Muscle of arm (tissue), 14 donors: ENCODE data around the gene PIK3R4. TPM values are rescaled to one million over a fixed set of nuclear protein-coding genes. Genes with fewer than 3 reads are reported as not detected.
A peak's percentile ranks its signal among the peaks of the same experiment; 100 is the strongest.

ENCODE experiments used
- DNase-seq: peaks from one replicate; pipeline ENCODE4 v3.0.0-alpha.2; 2013
- long read RNA-seq, 11 donors: transcript quantifications; one replicate each; lab custom pipeline, GENCODE V29; 2026
- polyA plus RNA-seq, 12 donors: library from polyadenylated mRNA; unstranded; fragments of 120-200 nt; gene quantifications; one replicate each; pipeline ENCODE4 v1.2.1, GENCODE V29; 2013; ENCODE audit not compliant: insufficient read length in 12 of 12

Gene PIK3R4
- polyA plus RNA-seq: 10 to 100 TPM in 11 of 12 donors, not detected in 1; 24.6 to 38.1 (median 31.0) TPM
- long read RNA-seq, donor 1, full-length matches to known transcripts: 1 of 6 reads
- long read RNA-seq, donor 1, partial matches to known transcripts: 5 of 6 reads
- long read RNA-seq, donor 1, other reads (novel, unspliced or antisense): 0 of 6 reads
- long read RNA-seq, donor 2, full-length matches to known transcripts: 3 of 3 reads
- long read RNA-seq, donor 2, partial matches to known transcripts: 0 of 3 reads
- long read RNA-seq, donor 2, other reads (novel, unspliced or antisense): 0 of 3 reads
- long read RNA-seq, donor 3: 0 reads
- long read RNA-seq, donor 4: 0 reads
- long read RNA-seq, donor 5, full-length matches to known transcripts: 2 of 8 reads
- long read RNA-seq, donor 5, partial matches to known transcripts: 6 of 8 reads
- long read RNA-seq, donor 5, other reads (novel, unspliced or antisense): 0 of 8 reads
- long read RNA-seq, donor 6, full-length matches to known transcripts: 1 of 1 reads
- long read RNA-seq, donor 6, partial matches to known transcripts: 0 of 1 reads
- long read RNA-seq, donor 6, other reads (novel, unspliced or antisense): 0 of 1 reads
- long read RNA-seq, donor 7: 0 reads
- long read RNA-seq, donor 8, full-length matches to known transcripts: 2 of 55 reads
- long read RNA-seq, donor 8, partial matches to known transcripts: 53 of 55 reads
- long read RNA-seq, donor 8, other reads (novel, unspliced or antisense): 0 of 55 reads
- long read RNA-seq, donor 9: 0 reads
- long read RNA-seq, donor 10: 0 reads
- long read RNA-seq, donor 11, partial matches to known transcripts: 0 of 1 reads
- long read RNA-seq, donor 11, other reads (novel, unspliced or antisense): 0 of 1 reads

GRCh38 chr3:130746246-130747039 is at the start of gene PIK3R4:
TSS of gene PIK3R4 (minus strand) at chr3:130746829. CDS start at chr3:130745218, 1,611 bp downstream.
- DNase-seq: peak; percentile 99

GRCh38 chr3:130795396-130795795 is 48.8 kb upstream of the PIK3R4 start:
- no peak for DNase-seq

- no peak for DNase-seq
These were observed 45.6 kb upstream of the PIK3R4 start for GRCh38 chr3:130792246-130792645.

GRCh38 chr3:130789782-130790322 is 43.2 kb upstream of the PIK3R4 start:
- no peak for DNase-seq

- no peak for DNase-seq
These were observed 40.9 kb upstream of the PIK3R4 start for GRCh38 chr3:130787422-130788068.

GRCh38 chr3:130786306-130786705 is 39.7 kb upstream of the PIK3R4 start:
- no peak for DNase-seq

- DNase-seq: no peak
These were observed 37.0 kb upstream of the PIK3R4 start for GRCh38 chr3:130783629-130784028.

GRCh38 chr3:130779486-130779885 is 32.9 kb upstream of the PIK3R4 start:
- DNase-seq: no peak

- DNase-seq: no peak
These were observed 32.4 kb upstream of the PIK3R4 start for GRCh38 chr3:130779031-130779430.

GRCh38 chr3:130773366-130773765 is 26.7 kb upstream of the PIK3R4 start:
- peak; percentile 16 for DNase-seq

GRCh38 chr3:130772129-130772528 is 25.5 kb upstream of the PIK3R4 start:
- DNase-seq: no peak

- DNase-seq: no peak
These were observed 24.0 kb upstream of the PIK3R4 start for GRCh38 chr3:130770644-130771043.

- no peak for DNase-seq
These were observed 15.2 kb upstream of the PIK3R4 start for GRCh38 chr3:130761730-130762311.

- DNase-seq: no peak
These were observed 14.3 kb upstream of the PIK3R4 start for GRCh38 chr3:130760922-130761321.

GRCh38 chr3:130759692-130760338 is 13.2 kb upstream of the PIK3R4 start:
- peak; percentile 54 for DNase-seq

GRCh38 chr3:130758624-130759369 is 12.2 kb upstream of the PIK3R4 start:
- no peak for DNase-seq

GRCh38 chr3:130757611-130758150 is 11.1 kb upstream of the PIK3R4 start:
- DNase-seq: no peak

- no peak for DNase-seq
These were observed 9.0 kb upstream of the PIK3R4 start for GRCh38 chr3:130755666-130756065.

GRCh38 chr3:130748981-130749380 is 2.4 kb upstream of the PIK3R4 start:
- no peak for DNase-seq
